Measurements from ENCODE around the gene CARD9. TPM values are rescaled to one million over a fixed set of nuclear protein-coding genes. Genes with fewer than 3 reads are reported as not detected.

Gene CARD9
- total RNA-seq, 4 donors from 2014 or later: 0.28 to 14.9 (median 0.64) TPM

- DNase-seq: no peak
Measured at GRCh38 chr9:136318776-136319241, 54.7 kb downstream of the CARD9 start.

GRCh38 chr9:136318111-136318775 lies 55.2 kb downstream of the CARD9 start:
- DNase-seq: no peak
- H3K27ac ChIP-seq: no peak overlapping the region
- H3K9me3 ChIP-seq: peaks cover 0 to 13% (median 1%) of the 10 kb centered on the region in 4 donors
- no peaks in the 10 kb centered on the region for H3K4me1 ChIP-seq
- no peaks in the 10 kb centered on the region for H3K27me3 ChIP-seq
- TF ChIP-seq POLR2A (IDR thresholded peaks at IDR 0.05) (no peak), CTCF (IDR thresholded peaks at IDR 0.05) (no peak)
- H3K36me3 ChIP-seq: no peaks in the 10 kb centered on the region
- no peak overlapping the region for H3K4me3 ChIP-seq

More at GRCh38 chr9:136318776-136319241, 54.7 kb downstream of the CARD9 start:
- H3K27me3 ChIP-seq: no peaks in the 10 kb centered on the region
- H3K27ac ChIP-seq: no peak overlapping the region
- TF ChIP-seq CTCF (IDR thresholded peaks at IDR 0.05): no peak
- no peak for TF ChIP-seq POLR2A (IDR thresholded peaks at IDR 0.05)
- peaks cover 0 to 13% (median 1%) of the 10 kb centered on the region in 4 donors for H3K9me3 ChIP-seq
- H3K4me3 ChIP-seq: no peak overlapping the region
- no peaks in the 10 kb centered on the region for H3K4me1 ChIP-seq
- H3K36me3 ChIP-seq: no peaks in the 10 kb centered on the region

- Histone ChIP-seq H3K27me3 (no peaks in the 10 kb centered on the region), H3K36me3 (no peaks in the 10 kb centered on the region), H3K9me3 (peaks cover 0 to 13% (median 1%) of the 10 kb centered on the region in 4 donors), H3K27ac (no peak overlapping the region), H3K4me1 (no peaks in the 10 kb centered on the region), H3K4me3 (no peak overlapping the region)
- DNase-seq: no peak
- no peak for TF ChIP-seq CTCF (IDR thresholded peaks at IDR 0.05)
- no peak for TF ChIP-seq POLR2A (IDR thresholded peaks at IDR 0.05)
Measured at GRCh38 chr9:136317695-136318094, 55.8 kb downstream of the CARD9 start.

GRCh38 chr9:136316896-136317676 lies 56.4 kb downstream of the CARD9 start:
- no peak for DNase-seq
- TF ChIP-seq CTCF (IDR thresholded peaks at IDR 0.05) (no peak), POLR2A (IDR thresholded peaks at IDR 0.05) (no peak)
- no peaks in the 10 kb centered on the region for H3K4me1 ChIP-seq

GRCh38 chr9:136316271-136316751 lies 57.2 kb downstream of the CARD9 start:
- Histone ChIP-seq H3K4me1 (no peaks in the 10 kb centered on the region), H3K4me3 (no peak overlapping the region), H3K27me3 (no peaks in the 10 kb centered on the region), H3K9me3 (peaks cover 0 to 13% (median 1%) of the 10 kb centered on the region in 4 donors), H3K27ac (no peak overlapping the region), H3K36me3 (no peaks in the 10 kb centered on the region)
- TF ChIP-seq POLR2A (IDR thresholded peaks at IDR 0.05): no peak
- TF ChIP-seq CTCF (IDR thresholded peaks at IDR 0.05): no peak
- DNase-seq: no peak

More at GRCh38 chr9:136316896-136317676, 56.4 kb downstream of the CARD9 start:
- Histone ChIP-seq H3K4me3 (no peak overlapping the region), H3K27me3 (no peaks in the 10 kb centered on the region), H3K36me3 (no peaks in the 10 kb centered on the region), H3K9me3 (peaks cover 0 to 13% (median 1%) of the 10 kb centered on the region in 4 donors), H3K27ac (no peak overlapping the region)

Data from Peyer's patch (tissue), 4 donors.